ENCODE measurements around the gene CDCA5.
"Not testable (repeated sequence)": the region's sequence is repeated elsewhere in the genome, so short reads cannot be mapped to it uniquely, and the experiment has no call there.

Gene CDCA5

DNA sequence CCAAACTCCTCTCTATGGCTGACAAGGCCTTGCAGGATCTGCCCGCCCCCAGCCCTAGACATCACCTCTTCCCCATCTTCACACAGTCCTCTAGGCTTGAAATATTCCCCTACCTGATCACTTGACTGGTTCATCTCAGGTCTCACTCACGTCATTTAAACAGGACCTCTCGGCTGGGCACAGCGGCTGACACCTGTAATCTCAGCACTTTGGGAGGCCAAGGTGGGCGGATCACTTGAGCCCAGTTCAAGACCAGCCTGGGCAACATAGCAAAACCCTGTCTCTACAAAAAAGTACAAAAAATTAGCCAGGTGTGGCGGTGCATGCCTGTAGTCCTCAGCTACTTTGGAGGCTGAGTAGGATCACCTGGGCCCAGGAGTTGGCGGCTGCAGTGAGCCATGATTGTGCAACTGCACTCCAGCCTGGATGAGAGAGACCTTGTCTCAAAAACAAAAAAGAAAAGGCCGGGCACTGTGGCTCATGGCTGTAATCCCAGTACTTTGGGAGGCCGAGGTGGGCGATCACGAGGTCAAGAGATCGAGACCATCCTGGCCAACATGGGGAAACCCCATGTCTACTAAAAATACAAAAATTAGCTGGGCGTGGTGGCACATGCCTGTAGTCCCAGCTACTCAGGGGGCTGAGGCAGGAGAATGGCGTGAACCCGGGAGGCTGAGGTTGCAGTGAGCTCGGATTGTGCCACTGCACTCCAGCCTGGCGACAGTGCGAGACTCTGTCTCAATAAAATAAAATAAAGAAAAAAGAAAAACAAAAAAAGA lies 35.2 kb upstream of the CDCA5 start:
- DNase-seq: not testable (repeated sequence)

DNA sequence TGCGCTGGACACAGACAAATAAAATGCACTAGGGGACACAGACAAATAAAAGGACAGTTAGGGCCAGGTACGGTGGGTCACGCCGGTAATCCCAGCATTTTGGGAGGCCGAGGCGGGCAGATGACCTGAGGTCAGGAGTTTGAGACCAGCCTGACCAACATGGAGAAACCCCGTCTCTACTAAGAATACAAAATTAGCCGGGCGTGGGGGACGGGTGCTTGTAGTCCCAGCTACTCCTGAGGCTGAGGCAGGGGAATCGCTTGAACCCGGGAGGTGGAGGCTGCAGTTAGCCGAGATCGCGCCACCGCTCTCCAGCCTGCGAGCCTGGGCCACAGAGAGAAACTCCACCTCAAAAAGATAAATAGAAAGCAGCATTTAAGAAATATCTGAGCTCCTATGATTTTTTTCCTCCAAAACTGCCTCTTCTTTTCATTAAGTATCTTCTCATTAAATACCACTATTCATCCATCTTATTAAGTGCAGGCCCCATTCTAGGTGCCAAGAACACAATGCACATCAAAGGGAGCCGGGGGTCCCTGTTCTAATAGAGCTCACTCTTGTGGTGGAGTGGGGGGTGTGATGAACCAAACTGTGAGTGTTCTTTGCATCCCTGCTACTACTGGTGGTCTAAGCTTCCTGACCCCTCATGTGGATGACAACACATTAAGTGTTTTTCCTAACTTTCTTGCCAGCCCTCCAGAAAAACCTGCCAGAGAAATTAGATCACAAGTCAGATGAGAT lies 34.4 kb upstream of the CDCA5 start:
- DNase-seq: no peak

DNA sequence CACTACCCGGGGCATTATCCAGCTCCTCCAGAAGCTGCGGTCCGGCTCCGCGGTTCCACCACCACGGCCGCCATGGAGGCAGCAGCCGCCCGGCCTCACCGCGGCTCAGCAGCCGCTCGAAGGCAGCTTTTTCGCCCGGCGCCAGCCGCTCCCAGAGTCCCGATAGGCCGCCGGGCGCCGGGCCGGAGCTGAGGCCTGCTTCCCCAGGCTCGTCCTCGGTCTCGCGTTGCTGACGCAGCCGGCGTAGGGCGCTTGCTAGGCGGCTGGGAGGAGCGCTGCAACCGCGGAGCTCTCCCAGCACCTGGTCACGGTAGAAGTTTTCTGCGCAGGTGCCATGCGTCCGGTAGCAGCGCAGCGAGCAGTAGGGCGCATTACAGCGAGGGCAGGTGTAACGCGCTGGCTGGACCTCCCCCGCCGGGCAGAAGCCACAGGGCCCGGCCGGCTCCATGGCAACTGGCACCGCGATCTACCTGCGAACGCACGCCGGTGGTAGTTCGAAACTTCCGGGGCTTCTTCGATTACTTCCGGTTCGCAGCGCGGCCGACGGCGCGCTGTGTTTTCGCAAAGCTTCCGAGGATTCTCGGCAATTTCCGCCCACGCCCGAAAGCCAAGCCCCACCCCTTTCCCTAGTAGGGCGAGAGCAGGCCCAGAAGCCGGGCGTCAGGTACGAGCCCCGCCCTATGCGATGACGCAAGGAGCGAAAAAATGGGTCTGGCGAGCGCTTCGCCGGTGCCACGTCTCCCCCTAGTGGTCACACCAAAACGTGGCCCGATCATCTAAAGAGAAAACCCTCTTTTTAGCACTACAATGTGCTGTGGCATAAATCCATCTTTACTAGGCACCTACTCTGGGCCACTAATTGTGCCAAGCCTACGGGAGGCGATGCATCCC lies 33.6 kb upstream of the CDCA5 start, which contains the start of gene ZNHIT2:
TSS of gene ZNHIT2 (minus strand) at position 496 of the 891 bp plus-strand sequence. CDS start at position 448, 48 bp downstream.
- peak; percentile 100 for DNase-seq

DNA sequence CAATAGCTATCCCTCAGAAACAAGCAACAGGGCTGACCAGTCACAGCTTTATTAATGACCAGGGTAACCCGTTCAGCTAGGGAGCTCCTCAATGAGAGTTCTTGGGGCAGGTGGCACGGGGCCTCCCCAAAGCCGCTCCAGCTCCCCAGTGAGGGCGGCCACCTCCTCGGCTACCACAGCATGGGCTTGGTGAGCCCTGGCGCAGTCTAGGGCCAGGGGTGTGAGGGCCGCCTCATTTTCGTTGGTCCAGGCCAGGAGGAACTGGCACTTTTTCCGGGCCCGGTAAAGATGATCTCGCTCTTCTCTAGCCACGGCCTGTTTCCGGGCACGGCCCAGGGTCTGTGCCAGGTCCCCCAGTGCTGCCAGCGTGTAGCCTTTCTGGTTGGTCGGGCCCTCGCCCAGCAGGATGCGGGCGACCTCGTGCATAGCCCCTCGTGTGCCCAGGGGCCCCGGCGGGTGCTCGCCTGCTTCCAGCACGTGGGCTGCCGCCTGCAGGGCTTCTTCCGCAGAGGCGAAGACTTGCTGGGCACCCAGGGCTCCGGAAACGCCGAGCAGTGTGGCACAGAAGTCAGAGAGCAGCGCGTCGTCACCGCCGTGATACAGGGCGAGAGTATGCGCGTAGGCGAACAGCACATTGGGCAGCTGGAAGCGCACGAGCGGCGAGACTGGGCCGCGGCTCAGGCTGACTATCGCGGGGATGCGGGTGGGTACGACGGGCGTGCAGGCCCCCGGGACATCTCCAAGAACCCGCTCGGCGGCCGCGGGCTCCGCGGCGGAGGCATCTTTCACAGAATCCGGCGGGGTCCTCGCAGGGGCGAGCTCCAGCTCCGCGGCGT lies 32.7 kb upstream of the CDCA5 start:
- peak in 1 of 2 donors; percentile 64 for DNase-seq

DNA sequence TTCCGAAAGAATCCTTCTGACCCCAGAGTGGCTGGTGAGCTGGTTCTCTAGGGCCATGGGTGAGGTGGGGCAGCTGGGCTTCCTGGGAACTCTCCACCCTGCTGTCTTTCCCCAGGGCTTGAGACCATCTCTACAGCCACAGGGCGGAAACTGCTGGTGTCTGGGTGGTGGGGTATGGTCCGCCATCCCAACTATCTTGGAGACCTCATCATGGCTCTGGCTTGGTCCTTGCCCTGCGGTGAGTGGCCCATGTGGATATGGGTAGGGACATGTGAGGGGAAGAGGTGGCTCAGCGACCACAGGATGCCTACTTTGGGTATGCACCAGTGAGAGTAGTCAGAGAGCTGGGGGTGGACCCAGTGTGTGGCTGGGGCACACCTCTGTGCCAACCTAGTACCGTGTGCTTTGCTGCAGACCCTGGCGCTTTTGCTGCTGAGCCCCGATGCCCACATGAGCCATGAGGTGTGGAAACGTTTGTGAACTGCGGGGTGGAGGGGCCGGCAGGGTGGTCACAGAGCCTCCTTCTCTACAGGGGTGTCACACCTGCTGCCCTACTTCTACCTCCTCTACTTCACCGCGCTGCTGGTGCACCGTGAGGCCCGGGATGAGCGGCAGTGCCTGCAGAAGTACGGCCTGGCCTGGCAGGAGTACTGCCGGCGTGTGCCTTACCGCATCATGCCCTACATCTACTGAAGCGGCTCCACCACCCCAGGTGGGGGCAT lies 31.7 kb upstream of the CDCA5 start:
- DNase-seq: no peak

DNA sequence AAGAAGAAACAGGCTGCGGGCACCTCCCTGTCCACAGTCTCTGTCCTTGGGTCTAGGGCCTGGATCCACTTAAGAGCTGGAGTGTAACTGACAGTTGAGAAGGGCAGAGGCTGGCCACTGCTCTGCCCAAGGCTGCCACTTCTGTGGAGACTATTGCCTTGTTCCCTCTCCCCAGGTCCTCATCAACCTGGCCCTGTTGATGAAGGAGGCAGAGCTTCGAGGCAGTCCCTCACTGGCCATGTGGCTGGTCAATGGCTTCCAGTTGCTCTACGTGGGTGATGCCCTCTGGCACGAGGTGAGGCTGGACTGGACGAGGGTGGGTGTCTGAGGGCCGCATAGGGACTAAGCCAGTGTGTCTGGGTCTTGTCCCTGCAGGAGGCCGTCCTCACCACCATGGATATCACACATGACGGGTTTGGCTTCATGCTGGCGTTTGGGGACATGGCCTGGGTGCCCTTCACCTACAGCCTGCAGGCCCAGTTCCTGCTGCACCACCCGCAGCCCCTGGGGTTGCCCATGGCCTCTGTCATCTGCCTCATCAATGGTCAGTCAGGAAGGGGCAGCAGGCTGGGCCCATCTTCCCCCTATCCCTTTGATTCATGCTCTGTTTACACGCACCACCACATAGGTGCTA lies 30.8 kb upstream of the CDCA5 start:
- DNase-seq: no peak

DNA sequence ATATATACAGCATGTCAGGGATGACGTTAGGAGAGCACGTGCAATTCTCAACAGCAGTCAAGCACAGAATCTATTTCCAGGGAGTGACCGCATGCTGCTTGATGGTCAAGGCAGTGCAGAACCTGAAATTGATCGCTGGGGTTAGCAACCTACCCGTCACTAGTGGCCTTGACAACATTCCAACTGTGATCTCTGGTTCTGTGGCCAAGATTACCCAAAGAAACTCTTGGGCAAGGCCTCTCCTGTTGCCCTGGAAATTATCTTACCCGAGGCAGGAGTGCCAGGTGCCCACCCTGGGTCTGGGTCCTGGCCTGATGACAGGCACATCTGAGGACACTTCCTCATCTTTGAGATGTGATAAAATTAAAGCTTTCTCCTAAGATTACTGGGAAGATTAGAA lies 30.0 kb upstream of the CDCA5 start:
- no peak for DNase-seq

DNA sequence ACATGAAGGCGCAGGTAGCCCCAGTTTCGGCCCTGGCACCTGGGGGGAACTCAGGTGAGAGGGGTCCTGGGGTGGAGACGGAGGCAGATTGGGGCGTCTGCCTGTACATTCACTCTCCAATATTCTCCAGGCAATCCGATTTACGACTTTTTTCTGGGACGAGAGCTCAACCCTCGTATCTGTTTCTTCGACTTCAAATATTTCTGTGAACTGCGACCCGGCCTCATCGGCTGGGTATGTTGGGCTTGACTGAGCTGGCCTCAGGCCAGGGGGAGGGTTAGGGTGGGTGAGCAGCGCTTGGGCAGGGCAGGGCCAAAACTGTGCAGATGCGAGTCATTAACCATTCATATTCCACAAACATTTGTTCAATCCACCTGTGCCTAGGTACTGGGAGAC lies 29.5 kb upstream of the CDCA5 start:
- no peak for DNase-seq

DNA sequence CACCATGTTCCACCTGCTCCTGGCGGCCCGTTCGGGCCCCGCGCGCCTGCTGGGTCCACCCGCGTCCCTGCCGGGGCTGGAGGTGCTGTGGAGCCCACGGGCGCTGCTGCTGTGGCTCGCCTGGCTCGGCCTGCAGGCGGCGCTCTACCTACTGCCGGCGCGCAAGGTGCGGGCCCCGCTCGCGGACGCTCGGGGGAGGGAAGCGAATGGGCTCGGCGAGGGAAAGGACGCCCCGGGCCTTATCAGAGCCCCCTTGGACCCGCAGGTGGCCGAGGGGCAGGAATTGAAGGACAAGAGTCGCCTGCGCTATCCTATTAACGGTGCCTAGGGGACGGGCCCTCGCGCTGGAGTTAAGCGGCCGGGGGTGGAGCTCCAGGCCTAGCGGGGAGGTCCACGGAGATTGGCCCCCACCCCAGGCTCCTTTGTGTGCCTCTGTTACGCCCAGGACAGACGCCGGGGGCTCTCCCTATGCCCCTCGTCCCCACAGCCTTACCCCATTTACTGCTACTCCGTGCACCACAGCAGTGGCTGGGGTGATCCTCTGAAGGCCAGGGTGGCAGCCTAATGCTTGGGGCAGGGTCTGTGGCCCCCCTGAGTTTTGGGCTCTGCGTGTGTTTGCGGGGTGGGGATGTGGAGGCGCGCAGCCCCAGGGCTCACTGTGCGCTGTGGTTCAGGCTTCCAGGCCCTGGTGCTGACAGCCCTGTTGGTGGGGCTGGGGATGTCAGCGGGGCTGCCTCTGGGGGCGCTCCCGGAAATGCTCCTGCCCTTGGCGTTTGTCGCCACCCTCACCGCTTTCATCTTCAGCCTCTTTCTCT lies 28.9 kb upstream of the CDCA5 start:
- peak; percentile 70 to 78 for DNase-seq

DNA sequence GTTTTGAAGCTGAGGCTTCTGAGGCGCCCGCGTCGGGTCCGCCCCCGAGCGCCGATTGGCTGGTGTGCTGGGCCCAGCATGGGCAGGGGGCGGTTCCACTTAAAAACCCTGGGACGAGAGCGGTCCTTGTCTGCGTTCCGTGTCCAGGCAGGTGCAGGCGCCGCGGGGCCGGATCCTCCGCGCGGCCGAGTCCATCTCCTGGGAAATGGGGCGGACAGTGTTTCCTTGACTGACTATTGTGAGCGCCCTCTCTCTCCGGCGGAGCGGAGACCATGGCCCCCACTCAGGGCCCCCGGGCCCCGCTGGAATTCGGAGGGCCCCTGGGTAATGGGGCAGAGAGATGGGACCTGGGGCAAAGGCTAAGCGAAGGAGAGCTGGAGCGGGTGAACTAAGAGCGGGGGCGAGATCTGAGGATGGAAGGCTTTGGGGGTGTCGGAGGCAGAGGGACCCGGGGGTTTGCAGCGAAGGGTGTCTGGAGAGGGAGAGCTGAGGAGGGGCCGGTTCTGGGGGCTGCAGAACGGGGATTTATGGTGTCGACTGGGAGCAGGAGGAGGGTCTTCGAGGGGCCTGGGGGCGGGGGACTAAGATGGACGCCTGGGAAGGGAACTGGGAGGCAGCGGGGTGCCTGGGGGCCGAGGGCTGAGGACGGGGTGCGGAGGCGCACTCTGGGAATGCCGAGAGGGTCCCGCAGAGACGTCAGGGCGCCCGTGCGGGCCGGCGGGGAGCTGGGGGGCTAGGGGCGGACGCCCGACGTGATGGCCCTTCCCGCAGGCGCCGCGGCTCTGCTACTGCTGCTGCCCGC lies 28.1 kb upstream of the CDCA5 start, which contains the start of gene TM7SF2:
TSS of gene TM7SF2 (plus strand) at position 129 of the 802 bp plus-strand sequence. CDS start at position 273, 144 bp downstream.
- DNase-seq: peak; percentile 92 to 94

DNA sequence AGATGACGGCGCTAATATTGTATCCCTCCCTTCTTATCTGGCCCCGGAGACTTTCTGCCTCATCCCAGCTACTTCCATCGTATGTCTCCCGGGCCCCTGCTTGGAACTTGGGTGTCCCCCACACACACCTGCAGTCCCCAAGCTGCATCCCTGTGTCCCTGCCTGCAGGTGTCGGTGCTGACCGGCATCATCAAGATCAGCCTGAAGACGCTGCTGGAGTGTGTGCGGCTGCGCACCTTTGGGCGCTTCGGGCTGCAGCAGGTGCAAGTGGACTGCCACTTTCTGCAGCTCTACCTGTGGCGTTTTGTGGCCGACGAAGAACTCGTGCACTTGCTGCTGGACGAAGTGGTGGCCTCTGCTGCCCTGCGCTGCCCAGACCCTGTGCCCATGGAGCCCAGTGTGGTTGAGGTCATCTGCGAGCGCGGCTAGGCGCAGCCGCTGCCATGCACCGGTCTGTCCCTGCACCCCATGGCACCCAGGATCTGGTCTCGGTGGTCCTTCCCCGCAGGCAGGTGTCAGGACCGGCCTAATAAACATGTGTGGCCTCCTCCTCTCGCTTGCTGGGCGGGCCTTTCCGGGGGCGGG lies 27.4 kb upstream of the CDCA5 start:
- no peak for DNase-seq

DNA sequence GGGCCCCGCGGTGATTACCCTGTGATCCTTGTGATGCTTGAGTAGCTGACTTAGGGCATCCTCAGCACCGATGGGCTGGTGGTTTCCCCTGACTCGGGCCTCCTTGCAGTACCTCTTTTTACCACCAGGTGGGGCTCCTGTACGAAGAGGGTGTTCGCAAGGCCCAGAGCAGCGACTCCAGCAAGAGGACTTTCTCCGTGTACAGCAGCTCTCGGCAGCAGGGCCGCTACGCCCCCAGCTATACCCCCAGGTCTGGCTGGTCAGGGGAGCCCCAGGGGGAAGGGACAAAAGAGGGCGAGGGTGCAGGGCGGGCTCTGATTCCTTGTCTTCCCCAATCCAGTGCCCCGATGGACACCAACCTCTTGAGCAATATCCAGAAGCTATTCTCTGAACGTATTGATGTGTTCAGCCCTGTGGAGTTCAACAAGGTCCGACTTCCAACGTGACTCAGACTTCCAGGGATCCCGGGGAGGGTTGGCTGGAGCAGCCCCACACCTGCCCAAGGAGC lies 26.6 kb upstream of the CDCA5 start:
- peak; percentile 99 to 100 for DNase-seq

DNA sequence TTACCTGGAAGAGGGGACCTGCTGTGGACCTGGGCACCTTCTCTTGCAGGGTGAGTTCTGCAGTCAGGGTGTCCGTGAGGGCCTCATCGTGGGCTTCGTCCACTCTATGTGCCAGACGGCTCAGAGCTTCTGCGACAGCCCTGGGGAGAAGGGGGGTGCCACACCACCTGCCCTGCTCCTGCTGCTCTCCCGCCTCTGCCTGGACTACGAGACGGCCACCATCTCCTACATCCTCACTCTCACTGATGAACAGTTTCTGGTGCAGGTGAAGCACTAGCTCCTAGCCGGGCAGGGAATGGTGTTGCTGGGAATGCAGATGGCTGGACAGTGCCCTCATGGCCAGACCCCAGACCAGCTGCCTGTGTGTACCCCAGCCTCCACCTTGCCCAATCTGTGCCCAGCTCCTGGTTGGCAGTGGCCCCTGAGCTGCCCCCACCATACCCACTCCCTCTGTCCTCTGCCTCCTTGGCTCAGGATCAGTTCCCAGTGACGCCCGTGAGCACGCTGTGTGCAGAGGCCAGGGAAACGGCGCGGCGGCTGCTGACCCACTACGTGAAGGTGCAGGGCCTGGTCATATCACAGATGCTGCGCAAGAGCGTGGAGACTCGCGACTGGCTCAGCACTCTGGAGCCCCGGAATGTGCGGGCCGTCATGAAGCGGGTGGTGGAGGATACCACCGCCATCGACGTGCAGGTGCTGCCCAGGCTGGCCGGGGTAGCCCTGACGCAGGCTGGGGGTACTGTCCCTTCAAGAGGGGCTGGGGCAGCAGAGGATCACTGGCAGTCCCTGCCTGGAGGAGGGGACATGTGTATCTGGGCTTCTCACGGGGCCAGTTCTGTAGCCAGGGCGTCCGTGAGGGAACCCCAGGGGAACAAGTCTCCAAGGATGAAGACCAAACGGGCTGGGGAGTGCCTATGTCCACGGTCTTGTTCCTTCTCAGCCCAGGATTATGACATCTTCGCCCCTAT lies 25.7 kb upstream of the CDCA5 start:
- DNase-seq: no peak

DNA sequence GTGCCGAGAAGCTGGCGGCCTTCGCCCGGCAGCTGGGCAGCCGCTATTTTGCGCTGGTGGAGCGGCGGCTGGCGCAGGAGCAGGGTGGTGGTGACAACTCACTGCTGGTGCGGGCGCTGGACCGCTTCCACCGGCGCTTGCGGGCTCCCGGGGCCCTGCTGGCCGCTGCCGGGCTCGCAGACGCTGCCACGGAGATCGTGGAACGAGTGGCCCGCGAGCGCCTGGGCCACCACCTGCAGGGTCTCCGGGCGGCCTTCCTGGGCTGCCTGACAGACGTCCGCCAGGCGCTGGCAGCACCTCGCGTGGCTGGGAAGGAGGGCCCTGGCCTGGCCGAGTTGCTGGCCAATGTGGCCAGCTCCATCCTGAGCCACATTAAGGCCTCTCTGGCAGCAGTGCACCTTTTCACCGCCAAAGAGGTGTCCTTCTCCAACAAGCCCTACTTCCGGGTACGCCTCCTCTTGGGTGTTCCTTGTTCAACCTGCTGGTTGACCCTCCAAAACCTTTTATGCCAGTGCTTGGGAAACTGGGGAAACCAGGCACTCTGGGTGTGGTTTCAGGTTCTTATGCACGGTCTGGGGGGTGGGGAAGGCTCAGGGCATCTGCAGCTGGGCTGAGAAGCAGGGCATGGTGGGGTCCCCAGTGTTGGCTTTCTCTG lies 24.8 kb upstream of the CDCA5 start:
- no peak for DNase-seq

DNA sequence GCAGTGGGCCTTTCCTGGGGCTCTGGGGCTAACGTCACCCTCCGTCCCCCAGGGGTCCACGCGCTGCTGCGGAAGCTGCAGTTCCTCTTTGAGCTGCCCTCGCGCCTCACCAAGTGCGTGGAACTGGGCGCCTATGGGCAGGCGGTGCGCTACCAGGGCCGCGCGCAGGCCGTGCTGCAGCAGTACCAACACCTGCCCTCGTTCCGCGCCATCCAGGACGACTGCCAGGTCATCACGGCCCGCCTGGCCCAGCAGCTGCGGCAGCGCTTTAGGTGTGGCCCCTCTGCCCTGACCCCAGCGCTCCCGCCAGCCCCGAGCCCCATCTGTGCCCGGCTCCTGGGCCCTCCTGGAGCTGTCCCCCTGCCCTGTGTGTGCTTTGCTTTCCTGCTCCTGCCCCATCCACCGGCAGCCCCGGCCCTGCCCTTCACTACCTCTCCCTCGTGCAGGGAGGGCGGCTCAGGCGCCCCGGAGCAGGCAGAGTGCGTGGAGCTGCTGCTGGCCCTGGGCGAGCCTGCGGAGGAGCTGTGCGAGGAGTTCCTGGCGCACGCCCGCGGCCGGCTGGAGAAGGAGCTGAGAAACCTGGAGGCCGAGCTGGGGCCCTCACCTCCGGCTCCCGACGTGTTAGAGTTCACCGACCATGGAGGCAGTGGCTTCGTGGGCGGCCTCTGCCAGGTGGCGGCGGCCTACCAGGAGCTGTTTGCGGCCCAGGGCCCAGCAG lies 24.1 kb upstream of the CDCA5 start:
- DNase-seq: no peak

DNA sequence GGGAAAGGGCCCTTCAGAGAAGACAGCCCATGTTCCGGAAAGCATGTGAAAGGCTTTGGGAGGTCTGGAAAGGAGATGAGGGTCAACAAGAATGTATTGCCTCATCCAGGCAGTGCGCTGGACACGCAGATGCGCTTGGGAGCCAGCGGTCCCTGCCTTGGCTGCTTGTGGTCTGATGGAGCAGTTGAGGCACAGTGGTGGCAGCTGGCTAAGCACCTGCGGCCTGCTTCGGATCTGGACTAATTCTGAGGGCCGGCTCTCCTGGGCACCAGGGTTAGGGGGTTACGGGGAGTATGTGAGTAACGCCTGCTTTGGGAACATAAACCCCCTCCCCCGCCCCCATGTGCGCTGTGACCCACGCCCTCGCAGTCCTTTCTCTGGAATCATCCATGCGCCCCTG lies 23.2 kb upstream of the CDCA5 start:
- DNase-seq: no peak

Data from stimulated activated CD4-positive, alpha-beta T cell treated with anti-CD3 and anti-CD28 coated beads, Interleukin-2, amount 100 ng/mL, for 48 hours (primary cell).